ENCODE data around the gene CCDC87. TPM values are rescaled to one million over a fixed set of nuclear protein-coding genes. Genes with fewer than 3 reads are reported as not detected.

CCDC87 gene
- polyA plus RNA-seq, 1 experiment: 0.19 TPM

DNA sequence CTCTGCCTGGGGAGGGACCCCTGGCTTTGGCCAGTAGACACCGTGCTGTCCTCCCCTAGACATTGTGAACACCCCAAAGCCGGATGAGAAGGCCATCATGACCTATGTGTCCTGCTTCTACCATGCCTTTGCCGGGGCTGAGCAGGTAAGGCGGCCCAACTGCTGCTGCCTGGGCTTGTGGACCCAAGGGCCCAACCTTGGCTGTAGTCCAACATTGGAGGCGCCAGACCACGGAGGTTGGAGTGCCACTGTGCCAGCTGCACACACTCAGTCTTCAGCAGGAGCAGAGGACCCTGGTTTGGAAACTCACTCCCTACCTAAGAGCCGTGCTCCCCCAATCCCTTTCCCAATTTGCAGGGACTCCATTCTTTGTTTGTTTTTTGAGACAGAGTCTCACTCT, 36.8 kb downstream of the CCDC87 start:
- ChIA-PET POLR2A (no interaction called here), CTCF (no interaction called here)
- no peak for TF ChIP-seq CTCF (IDR thresholded peaks at IDR 0.05; ENCODE audit: low read depth, low read length)
- peaks cover 39% of the 10 kb centered on the region for H3K27me3 ChIP-seq (ENCODE audit: control insufficient read depth, insufficient read depth, low read length)
- peaks cover 3% of the 10 kb centered on the region; the same call in 1 of the 2 replicates for H3K9me3 ChIP-seq (ENCODE audit: control insufficient read depth, insufficient read depth, low read length)
- no peak for DNase-seq (ENCODE audit: low read depth, low spot score)
- H3K27ac ChIP-seq (ENCODE audit: low read depth, low read length): no peak overlapping the region
- no peak overlapping the region for H3K4me3 ChIP-seq (ENCODE audit: low read depth, low read length)

DNA sequence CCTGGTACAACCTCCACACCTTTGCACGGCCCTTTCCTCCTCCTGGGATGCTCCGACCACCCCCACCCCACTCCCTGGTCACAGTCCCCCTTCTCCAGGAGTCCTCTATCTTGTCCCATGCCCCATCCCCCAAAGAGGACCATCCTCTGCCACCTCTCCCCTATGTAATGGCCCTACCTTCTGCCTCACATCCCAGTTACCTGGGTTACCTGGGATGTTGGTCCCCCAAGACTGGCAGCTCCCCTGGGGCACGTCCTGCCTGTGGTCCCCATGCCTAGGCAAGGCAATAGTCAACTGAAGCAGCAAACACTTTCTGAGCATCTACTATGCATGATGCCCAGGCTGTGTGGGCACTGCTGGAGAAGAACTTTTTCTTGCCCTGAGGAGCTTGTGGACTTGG, 37.4 kb downstream of the CCDC87 start:
- H3K27me3 ChIP-seq (ENCODE audit: control insufficient read depth, insufficient read depth, low read length): peaks cover 39% of the 10 kb centered on the region
- H3K4me3 ChIP-seq (ENCODE audit: low read depth, low read length): no peak overlapping the region
- CTCF ChIA-PET: no interaction called here
- TF ChIP-seq CTCF (IDR thresholded peaks at IDR 0.05; ENCODE audit: low read depth, low read length): no peak
- H3K9me3 ChIP-seq (ENCODE audit: control insufficient read depth, insufficient read depth, low read length): peaks cover 3% of the 10 kb centered on the region; the same call in 1 of the 2 replicates
- H3K27ac ChIP-seq (ENCODE audit: low read depth, low read length): no peak overlapping the region
- POLR2A ChIA-PET: no interaction called here
- no peak for DNase-seq (ENCODE audit: low read depth, low spot score)

- H3K4me3 ChIP-seq (ENCODE audit: low read depth, low read length): no peak overlapping the region
- H3K27ac ChIP-seq (ENCODE audit: low read depth, low read length): no peak overlapping the region
- peaks cover 3% of the 10 kb centered on the region; the same call in 1 of the 2 replicates for H3K9me3 ChIP-seq (ENCODE audit: control insufficient read depth, insufficient read depth, low read length)
- peaks cover 39% of the 10 kb centered on the region for H3K27me3 ChIP-seq (ENCODE audit: control insufficient read depth, insufficient read depth, low read length)
- ChIA-PET CTCF (no interaction called here), POLR2A (no interaction called here)
- TF ChIP-seq CTCF (IDR thresholded peaks at IDR 0.05; ENCODE audit: low read depth, low read length): no peak
- DNase-seq (ENCODE audit: low read depth, low spot score): no peak
Measured at GRCh38 chr11:66554602-66555001, 38.3 kb downstream of the CCDC87 start.

DNA sequence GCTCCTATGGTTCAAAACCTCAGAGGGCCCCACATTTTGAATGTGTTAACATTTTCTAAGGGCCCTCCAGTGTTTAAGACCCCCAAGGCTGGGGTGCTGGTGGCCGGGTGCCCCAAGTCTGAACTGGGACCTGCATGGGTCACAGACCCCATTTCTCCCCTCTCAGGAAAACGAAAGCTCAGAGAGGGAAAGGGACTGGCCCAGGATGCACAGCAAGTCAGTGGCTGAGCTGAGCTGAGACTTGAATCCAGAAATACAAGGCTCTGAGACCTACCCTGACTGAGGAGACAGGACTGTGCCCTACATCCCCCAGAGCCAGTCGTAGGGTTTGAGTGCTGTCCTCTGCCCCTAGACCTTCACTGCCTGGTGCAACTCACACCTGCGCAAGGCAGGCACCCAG, 42.0 kb downstream of the CCDC87 start:
- TF ChIP-seq CTCF (IDR thresholded peaks at IDR 0.05; ENCODE audit: low read depth, low read length): no peak
- ChIA-PET POLR2A (no interaction called here), CTCF (no interaction called here)
- no peaks in the 10 kb centered on the region for H3K9me3 ChIP-seq (ENCODE audit: control insufficient read depth, insufficient read depth, low read length)
- H3K27ac ChIP-seq (ENCODE audit: low read depth, low read length): no peak overlapping the region
- DNase-seq (ENCODE audit: low read depth, low spot score): no peak
- no peak overlapping the region for H3K4me3 ChIP-seq (ENCODE audit: low read depth, low read length)
- peaks cover 30% of the 10 kb centered on the region for H3K27me3 ChIP-seq (ENCODE audit: control insufficient read depth, insufficient read depth, low read length)

- H3K27me3 ChIP-seq (ENCODE audit: control insufficient read depth, insufficient read depth, low read length): peaks cover 21% of the 10 kb centered on the region
- no peak for DNase-seq (ENCODE audit: low read depth, low spot score)
- no peak overlapping the region for H3K27ac ChIP-seq (ENCODE audit: low read depth, low read length)
- no peaks in the 10 kb centered on the region; the same call in 1 of the 2 replicates for H3K9me3 ChIP-seq (ENCODE audit: control insufficient read depth, insufficient read depth, low read length)
- no peak overlapping the region for H3K4me3 ChIP-seq (ENCODE audit: low read depth, low read length)
- ChIA-PET POLR2A (no interaction called here), CTCF (no interaction called here)
- TF ChIP-seq CTCF (IDR thresholded peaks at IDR 0.05; ENCODE audit: low read depth, low read length): no peak
Measured at GRCh38 chr11:66549696-66550095, 43.2 kb downstream of the CCDC87 start.
